Mucosa of gallbladder (tissue), 1 donor: Measurements from ENCODE around the gene BAG1. TPM values are rescaled to one million over a fixed set of nuclear protein-coding genes. Genes with fewer than 3 reads are reported as not detected.

ENCODE experiments used
- DNase-seq: peaks from one replicate; pipeline ENCODE4 v3.0.0-alpha.2; 2020; ENCODE audit warnings: low spot score
- total RNA-seq: library from RNA; stranded (reverse); gene quantifications from one replicate; pipeline ENCODE4 v1.2.1, GENCODE V29; 2021
- donor health status: DM: no; HTN: no; CAD: no.

Gene BAG1
- total RNA-seq, 1 donor from 2014 or later = 92.5 TPM

GRCh38 chr9:33210006-33210715, 54.3 kb downstream of the BAG1 start:
- no peak for DNase-seq

- no peak for DNase-seq
Measured at GRCh38 chr9:33209394-33209793, 55.1 kb downstream of the BAG1 start.

GRCh38 chr9:33202552-33203201, 61.8 kb downstream of the BAG1 start:
- peak; percentile 67 for DNase-seq

Other genes starting within 250 kb of the BAG1 start
- 96.7 TPM for gene DNAJA1, start 239.4 kb downstream of the BAG1 start, total RNA-seq
- gene SMU1, start 188.0 kb downstream of the BAG1 start, total RNA-seq = 20.6 TPM
- 66.8 TPM for gene B4GALT1, start 97.4 kb downstream of the BAG1 start, total RNA-seq
- 2.5 TPM for gene SPINK4, start 24.5 kb downstream of the BAG1 start, total RNA-seq
- 73.0 TPM for gene CHMP5, start 341 bp upstream of the BAG1 start, total RNA-seq
- 30.1 TPM for gene NFX1, start 25.8 kb upstream of the BAG1 start, total RNA-seq
- gene AQP7, start 137.9 kb upstream of the BAG1 start, total RNA-seq = 15.0 TPM
- 26.2 TPM for gene AQP3, start 182.9 kb upstream of the BAG1 start, total RNA-seq
- gene NOL6, start 209.2 kb upstream of the BAG1 start, total RNA-seq = 18.9 TPM